Measurements from ENCODE around the gene PROK2. TPM values are rescaled to one million over a fixed set of nuclear protein-coding genes. Genes with fewer than 3 reads are reported as not detected.

Gene PROK2
- total RNA-seq, 1 donor from 2014 or later: 0.14 TPM

DNA sequence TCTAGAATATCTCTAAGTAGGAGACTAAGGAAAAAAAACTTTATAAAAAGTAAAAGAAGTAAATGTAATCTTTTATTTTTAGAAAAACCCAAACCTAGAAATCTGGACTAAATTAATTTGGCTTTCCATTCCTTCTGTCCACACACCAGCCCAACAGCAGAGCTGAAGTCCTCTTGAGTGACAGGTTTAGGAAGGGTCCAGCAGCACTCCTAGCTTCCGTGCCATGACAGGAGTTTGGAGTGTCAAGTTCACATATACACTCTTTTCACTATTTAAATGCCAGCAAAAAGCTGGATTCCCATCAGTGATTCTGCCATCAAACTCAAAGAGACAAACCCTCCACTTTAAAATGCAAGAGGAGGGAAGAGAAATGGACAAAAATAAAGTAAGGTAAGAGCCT is 13.1 kb downstream of the PROK2 start:
- peaks cover 76% of the 10 kb centered on the region for H3K27me3 ChIP-seq (ENCODE audit: low read depth)
- DNase-seq: no peak
- no peaks in the 10 kb centered on the region for H3K36me3 ChIP-seq
- no peaks in the 10 kb centered on the region for H3K4me1 ChIP-seq
- intact Hi-C loops (cut with micrococcal nuclease): no loop called here
- H3K27ac ChIP-seq (replicated peaks): no peak overlapping the region
- no peak overlapping the region for H3K4me3 ChIP-seq
- no peaks in the 10 kb centered on the region for H3K9me3 ChIP-seq (replicated peaks)
- TF ChIP-seq, protein P1, sequence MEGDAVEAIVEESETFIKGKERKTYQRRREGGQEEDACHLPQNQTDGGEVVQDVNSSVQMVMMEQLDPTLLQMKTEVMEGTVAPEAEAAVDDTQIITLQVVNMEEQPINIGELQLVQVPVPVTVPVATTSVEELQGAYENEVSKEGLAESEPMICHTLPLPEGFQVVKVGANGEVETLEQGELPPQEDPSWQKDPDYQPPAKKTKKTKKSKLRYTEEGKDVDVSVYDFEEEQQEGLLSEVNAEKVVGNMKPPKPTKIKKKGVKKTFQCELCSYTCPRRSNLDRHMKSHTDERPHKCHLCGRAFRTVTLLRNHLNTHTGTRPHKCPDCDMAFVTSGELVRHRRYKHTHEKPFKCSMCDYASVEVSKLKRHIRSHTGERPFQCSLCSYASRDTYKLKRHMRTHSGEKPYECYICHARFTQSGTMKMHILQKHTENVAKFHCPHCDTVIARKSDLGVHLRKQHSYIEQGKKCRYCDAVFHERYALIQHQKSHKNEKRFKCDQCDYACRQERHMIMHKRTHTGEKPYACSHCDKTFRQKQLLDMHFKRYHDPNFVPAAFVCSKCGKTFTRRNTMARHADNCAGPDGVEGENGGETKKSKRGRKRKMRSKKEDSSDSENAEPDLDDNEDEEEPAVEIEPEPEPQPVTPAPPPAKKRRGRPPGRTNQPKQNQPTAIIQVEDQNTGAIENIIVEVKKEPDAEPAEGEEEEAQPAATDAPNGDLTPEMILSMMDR (IDR thresholded peaks at IDR 0.05; ENCODE audit: borderline replicate concordance): no peak

DNA sequence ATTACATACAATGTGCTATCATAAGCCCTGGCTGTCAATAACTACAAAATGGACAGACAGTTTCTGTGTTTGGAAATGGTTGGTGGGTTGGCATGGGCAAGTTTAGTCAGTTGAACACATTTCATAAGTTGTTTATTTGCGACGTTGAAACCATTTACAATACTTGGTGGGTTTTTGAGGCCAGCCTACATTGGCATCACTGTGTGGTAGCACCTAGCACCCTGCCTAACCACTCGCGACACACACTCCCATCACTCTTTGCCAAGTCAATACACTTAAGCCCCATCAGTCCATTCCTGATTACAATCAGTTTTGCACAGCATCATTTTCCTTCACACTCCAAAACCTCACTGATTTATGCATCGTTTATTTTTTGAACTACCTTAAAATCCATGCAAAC is 13.8 kb downstream of the PROK2 start:
- Histone ChIP-seq H3K4me3 (no peak overlapping the region), H3K9me3 (replicated peaks) (no peaks in the 10 kb centered on the region), H3K27ac (replicated peaks) (no peak overlapping the region), H3K36me3 (no peaks in the 10 kb centered on the region), H3K27me3 (ENCODE audit: low read depth) (peaks cover 72% of the 10 kb centered on the region), H3K4me1 (no peaks in the 10 kb centered on the region)
- TF ChIP-seq, protein P1 (IDR thresholded peaks at IDR 0.05; ENCODE audit: borderline replicate concordance): no peak
- DNase-seq: no peak
- intact Hi-C loops (cut with micrococcal nuclease): no loop called here

DNA sequence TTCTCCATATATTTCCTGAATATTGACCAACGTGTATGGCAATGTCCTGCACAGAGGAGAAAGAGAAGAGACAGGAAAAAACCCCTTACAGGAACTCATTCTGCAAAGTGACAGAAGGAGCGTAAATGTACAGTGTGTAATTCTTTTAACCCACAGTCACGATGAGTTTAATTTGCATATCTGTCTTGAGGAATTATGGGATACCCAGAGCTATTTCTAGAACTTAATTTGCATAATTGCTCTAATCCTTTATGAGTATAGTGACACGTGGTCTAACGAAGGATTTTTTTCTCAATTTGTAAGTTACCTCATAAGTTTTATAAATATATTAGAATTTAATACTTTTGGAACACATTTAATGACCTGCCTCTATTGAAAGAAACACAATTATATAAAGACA is 21.5 kb downstream of the PROK2 start:
- Histone ChIP-seq H3K9me3 (replicated peaks) (no peaks in the 10 kb centered on the region), H3K36me3 (no peaks in the 10 kb centered on the region), H3K4me3 (no peak overlapping the region), H3K27ac (replicated peaks) (no peak overlapping the region), H3K27me3 (ENCODE audit: low read depth) (peaks cover 62% of the 10 kb centered on the region), H3K4me1 (no peaks in the 10 kb centered on the region)
- intact Hi-C loops (cut with micrococcal nuclease): no loop called here
- no peak for DNase-seq
- TF ChIP-seq, protein P1 (IDR thresholded peaks at IDR 0.05; ENCODE audit: borderline replicate concordance): no peak

GRCh38 chr3:71760140-71760539 is 24.8 kb downstream of the PROK2 start:
- TF ChIP-seq, protein P1 (IDR thresholded peaks at IDR 0.05; ENCODE audit: borderline replicate concordance): no peak
- H3K36me3 ChIP-seq: no peaks in the 10 kb centered on the region

DNA sequence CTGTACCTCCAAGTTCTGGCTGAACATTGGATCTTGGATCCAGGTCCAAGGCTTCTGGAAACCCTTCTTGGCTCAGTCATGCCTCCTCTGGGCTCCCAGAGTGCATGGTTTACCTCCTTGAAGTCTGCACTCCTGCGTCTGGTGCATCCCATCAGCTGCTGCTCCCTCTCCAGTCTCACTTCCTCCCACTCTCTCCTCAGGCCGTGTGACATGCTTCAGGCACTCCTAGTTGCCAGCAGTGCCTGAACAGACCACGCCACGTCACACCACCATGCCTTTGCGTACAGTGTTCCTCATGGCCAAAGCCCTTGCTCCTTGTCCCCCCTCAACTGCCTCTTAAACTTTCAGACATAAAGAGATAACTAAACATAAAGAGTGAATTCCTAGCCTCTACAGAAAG is 25.5 kb downstream of the PROK2 start:
- TF ChIP-seq, protein P1 (IDR thresholded peaks at IDR 0.05; ENCODE audit: borderline replicate concordance): no peak
- DNase-seq: no peak
- intact Hi-C loops (cut with micrococcal nuclease): no loop called here
- H3K27ac ChIP-seq (replicated peaks): no peak overlapping the region
- no peaks in the 10 kb centered on the region for H3K9me3 ChIP-seq (replicated peaks)
- no peak overlapping the region for H3K4me3 ChIP-seq
- H3K36me3 ChIP-seq: no peaks in the 10 kb centered on the region
- H3K27me3 ChIP-seq (ENCODE audit: low read depth): peaks cover 73% of the 10 kb centered on the region
- no peaks in the 10 kb centered on the region for H3K4me1 ChIP-seq

More at GRCh38 chr3:71760140-71760539, 24.8 kb downstream of the PROK2 start:
- Histone ChIP-seq H3K27me3 (ENCODE audit: low read depth) (peaks cover 69% of the 10 kb centered on the region), H3K4me3 (no peak overlapping the region), H3K27ac (replicated peaks) (no peak overlapping the region), H3K9me3 (replicated peaks) (no peaks in the 10 kb centered on the region), H3K4me1 (no peaks in the 10 kb centered on the region)
- intact Hi-C loops (cut with micrococcal nuclease): no loop called here
- no peak for DNase-seq

GRCh38 chr3:71758091-71758490 is 26.9 kb downstream of the PROK2 start:
- peaks cover 2% of the 10 kb centered on the region for H3K4me1 ChIP-seq
- intact Hi-C loops (cut with micrococcal nuclease): no loop called here
- TF ChIP-seq, protein P1 (IDR thresholded peaks at IDR 0.05; ENCODE audit: borderline replicate concordance): no peak
- DNase-seq: no peak
- peaks cover 66% of the 10 kb centered on the region for H3K27me3 ChIP-seq (ENCODE audit: low read depth)
- no peak overlapping the region for H3K4me3 ChIP-seq
- no peaks in the 10 kb centered on the region for H3K9me3 ChIP-seq (replicated peaks)
- no peaks in the 10 kb centered on the region for H3K36me3 ChIP-seq
- no peak overlapping the region for H3K27ac ChIP-seq (replicated peaks)

All from left ventricle myocardium inferior (tissue), 1 donor.